LoVo (cell line): ENCODE data around the gene KIAA0513.
"Not testable (repeated sequence)": the region's sequence is repeated elsewhere in the genome, so short reads cannot be mapped to it uniquely, and the experiment has no call there.

Experiments
- DNase-seq: peaks from one replicate; pipeline ENCODE4 v3.0.0-alpha.2; 2016; ENCODE audit warnings: low spot score

KIAA0513 gene

DNA sequence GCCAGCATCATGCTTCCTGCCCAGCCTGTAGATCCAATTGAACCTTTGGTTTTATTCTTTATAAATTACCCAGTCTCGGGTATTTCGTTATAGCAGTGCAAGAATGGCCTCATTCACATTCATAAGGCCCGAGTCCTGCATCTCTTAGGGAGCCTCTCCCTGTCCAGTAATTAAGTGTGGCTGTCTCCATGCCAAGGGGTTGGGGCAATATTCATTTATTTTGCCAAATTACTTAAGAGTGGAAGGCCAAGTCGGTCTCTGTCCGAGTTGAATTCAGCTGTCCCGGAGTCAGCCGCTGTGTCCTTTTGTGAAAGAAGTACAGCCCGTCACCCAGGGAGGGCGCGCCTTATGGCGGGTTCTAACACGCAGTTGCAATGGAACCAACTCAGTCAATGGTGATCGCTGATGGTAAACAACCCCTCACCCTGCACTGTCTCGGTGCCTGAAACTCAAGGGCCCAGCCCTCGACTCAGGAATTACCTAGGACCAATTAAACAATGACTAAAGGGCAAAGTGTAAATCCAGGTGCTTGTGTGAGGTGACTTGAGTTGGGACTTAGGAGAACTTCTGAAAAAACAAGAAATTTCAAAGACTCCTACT, 22.2 kb downstream of the KIAA0513 start:
- no peak for DNase-seq

GRCh38 chr16:85051067-85051581, 23.5 kb downstream of the KIAA0513 start:
- no peak for DNase-seq

GRCh38 chr16:85051683-85052082, 24.1 kb downstream of the KIAA0513 start:
- DNase-seq, result no peak

GRCh38 chr16:85052536-85052935, 24.9 kb downstream of the KIAA0513 start:
- DNase-seq, result no peak

DNA sequence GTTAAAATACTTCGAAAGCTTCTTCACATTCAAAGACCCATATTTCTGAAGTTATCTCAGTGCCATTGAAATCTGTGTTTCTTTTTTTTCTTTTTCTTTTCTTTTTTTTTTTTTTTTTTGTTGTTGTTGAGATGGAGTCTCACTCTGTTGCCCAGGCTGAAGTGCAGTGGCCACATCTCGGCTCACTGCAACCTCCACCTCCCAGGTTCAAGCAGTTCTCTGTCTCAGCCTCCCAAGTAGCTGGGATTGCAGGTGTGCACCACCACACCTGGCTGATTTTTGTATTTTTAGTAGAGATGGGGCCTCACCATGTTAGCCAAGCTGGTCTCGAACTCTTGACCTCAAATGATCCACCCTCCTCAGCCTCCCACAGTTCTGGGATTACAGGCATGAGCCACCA, 26.7 kb downstream of the KIAA0513 start:
- not testable (repeated sequence) for DNase-seq

DNA sequence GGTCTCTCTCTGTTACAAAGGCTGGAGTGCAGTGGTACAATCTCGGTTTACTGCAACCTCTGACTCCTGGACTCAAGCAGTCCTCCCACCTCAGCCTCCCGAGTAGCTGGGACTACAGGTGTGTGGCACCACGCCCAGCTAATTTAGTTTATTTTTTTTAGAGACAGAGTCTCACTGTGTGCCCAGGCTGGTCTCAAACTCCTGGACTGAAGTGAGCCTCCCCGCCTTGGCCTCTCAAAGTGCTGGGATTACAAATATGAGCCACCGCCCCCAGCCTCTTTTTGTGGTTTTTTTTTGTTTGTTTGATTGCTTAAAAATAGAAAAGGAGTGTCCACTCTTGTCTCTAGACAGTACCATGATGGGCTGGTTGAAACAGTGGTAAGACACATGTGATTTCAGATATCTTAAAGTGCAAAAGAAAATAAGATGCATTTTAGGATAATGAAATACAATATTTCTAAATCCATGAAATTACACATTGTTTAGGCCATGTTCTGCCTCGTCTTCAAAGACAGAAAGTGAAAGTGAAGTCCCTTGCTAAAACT, 27.4 kb downstream of the KIAA0513 start:
- no peak for DNase-seq

- no peak for DNase-seq
These were observed 28.1 kb downstream of the KIAA0513 start for GRCh38 chr16:85055493-85056210.

- no peak for DNase-seq
These were observed 28.7 kb downstream of the KIAA0513 start for GRCh38 chr16:85056211-85056748.

GRCh38 chr16:85057212-85057889, 29.8 kb downstream of the KIAA0513 start:
- no peak for DNase-seq

DNA sequence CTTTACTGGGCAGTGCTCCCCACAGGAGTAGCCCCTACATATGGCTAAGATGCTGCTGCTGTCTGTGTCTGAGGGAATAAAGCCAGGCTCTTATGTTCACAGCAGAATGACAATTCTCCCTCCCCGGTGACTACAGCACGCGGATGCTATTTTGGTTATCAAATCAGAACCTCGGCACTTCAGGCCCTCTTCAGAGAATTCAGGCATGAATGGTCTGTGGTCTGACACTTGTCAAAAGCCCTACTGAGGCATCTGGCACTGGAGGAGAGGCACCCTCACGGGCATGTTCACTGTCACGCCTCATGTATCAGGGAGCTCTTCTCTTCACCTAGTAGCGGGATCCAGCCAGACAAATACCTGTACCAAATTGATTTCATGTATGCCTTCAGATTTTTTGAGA, 30.4 kb downstream of the KIAA0513 start:
- DNase-seq, result no peak

DNA sequence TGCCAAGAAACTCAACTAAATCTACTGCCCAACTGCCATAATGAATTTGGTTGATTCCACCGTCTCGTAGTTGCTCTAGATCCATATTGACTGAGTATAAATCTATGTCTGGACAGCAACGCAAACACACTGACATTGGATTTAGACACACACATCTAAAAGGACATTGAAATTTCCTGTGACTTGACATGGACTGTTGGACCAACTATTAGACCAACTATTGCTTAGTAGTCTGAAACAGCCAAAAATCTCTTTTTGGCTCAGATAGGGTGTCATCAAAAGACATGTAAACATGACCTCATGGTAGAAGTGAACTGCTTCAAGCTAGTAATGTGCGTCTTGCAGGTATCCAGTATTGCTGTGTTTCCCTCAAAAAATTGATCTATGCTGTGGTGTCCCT, 31.3 kb downstream of the KIAA0513 start:
- no peak for DNase-seq

GRCh38 chr16:85061566-85061965, 34.0 kb downstream of the KIAA0513 start:
- no peak for DNase-seq

- no peak for DNase-seq
These were observed 34.7 kb downstream of the KIAA0513 start for GRCh38 chr16:85062323-85062722.

GRCh38 chr16:85062845-85063244, 35.2 kb downstream of the KIAA0513 start:
- DNase-seq, result no peak

- no peak for DNase-seq
These were observed 36.6 kb downstream of the KIAA0513 start for GRCh38 chr16:85064186-85064585.

- no peak for DNase-seq
These were observed 37.5 kb downstream of the KIAA0513 start for GRCh38 chr16:85065099-85065498.

DNA sequence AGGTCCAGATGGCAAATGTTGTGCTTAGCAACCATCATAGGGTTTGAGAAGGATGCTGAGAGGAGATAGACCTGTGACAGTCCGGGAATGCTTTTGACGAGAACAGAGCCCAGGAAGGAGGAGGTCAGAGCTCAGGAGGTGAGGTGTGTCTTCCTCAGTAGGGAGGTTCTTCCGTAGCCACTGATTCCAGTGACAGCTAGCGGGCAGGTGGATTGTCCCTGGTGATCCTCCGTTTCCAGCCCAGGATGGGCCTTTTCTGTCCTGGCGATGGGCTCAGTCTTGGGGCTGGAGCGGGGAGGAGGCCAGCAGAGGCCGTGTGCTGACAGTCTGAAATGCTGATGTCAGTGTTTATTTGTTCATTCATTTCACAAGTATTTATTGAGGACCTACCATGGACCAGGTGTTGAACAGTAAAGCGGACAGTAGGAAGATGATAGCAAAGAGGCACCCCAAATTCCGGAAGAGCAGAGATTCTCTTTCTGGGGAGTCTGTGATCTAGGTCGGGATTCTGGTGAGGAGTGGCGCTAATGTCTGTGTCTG, 38.8 kb downstream of the KIAA0513 start:
- no peak for DNase-seq

DNA sequence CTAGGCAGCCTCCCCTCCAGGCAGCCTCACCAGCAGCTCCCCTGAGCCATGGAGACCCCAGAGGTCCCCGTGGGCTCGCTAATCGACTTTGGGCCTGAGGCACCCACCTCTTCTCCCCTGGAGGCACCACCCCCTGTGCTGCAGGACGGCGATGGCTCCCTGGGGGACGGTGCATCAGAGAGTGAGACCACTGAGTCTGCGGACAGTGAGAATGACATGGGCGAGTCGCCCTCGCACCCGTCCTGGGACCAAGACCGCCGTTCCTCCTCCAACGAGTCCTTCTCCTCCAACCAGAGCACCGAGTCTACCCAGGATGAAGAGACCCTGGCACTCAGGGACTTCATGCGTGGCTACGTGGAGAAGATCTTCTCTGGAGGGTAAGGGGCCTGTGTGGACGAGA, 39.4 kb downstream of the KIAA0513 start:
- DNase-seq, result no peak

- DNase-seq, result no peak
These were observed 39.8 kb downstream of the KIAA0513 start for GRCh38 chr16:85067426-85067825.

GRCh38 chr16:85068746-85069145, 41.2 kb downstream of the KIAA0513 start:
- no peak for DNase-seq

DNA sequence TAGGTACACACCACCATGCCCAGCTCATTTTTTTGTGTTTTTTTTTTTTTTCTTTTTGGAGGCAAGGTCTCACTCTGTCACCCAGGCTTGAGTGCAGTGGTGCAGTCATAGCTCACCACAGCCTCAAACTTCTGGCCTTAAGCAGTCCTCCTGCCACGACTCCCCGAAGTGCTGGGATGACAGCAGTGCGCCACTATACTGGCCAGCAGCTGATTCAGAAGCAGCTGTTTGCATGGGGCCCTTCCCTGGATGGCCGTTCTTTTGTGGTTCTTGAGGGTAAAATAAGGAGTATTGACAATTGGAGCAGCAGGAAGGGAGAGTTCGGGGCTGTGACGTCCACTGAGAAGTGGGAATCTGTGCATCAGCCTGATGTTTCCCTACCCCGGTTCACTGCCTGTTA, 41.6 kb downstream of the KIAA0513 start:
- DNase-seq, result no peak
